ENCODE data around the gene SLC8A2.

SLC8A2 gene

GRCh38 chr19:47429140-47429793 is 42.4 kb downstream of the SLC8A2 start:
- Histone ChIP-seq H3K36me3 (ENCODE audit: insufficient read depth, low read length) (no peaks in the 10 kb centered on the region), H3K4me1 (ENCODE audit: insufficient read depth, low read length) (no peaks in the 10 kb centered on the region), H3K9ac (ENCODE audit: low read depth, low read length) (peak overlapping the region; percentile 40; the same call in 1 of the 2 replicates), H3K9me3 (ENCODE audit: control insufficient read depth, insufficient read depth, low read length) (no peaks in the 10 kb centered on the region)

- Histone ChIP-seq H3K9ac (ENCODE audit: low read depth, low read length) (peak overlapping the region; percentile 49; the same call in 1 of the 2 replicates), H3K9me3 (ENCODE audit: control insufficient read depth, insufficient read depth, low read length) (no peaks in the 10 kb centered on the region), H3K4me1 (ENCODE audit: insufficient read depth, low read length) (peaks cover 3% of the 10 kb centered on the region; the same call in 1 of the 2 replicates), H3K36me3 (ENCODE audit: insufficient read depth, low read length) (no peaks in the 10 kb centered on the region)
Observed at GRCh38 chr19:47428177-47428894, 43.4 kb downstream of the SLC8A2 start.

- H3K9me3 ChIP-seq (ENCODE audit: control insufficient read depth, insufficient read depth, low read length) = no peaks in the 10 kb centered on the region
- H3K9ac ChIP-seq (ENCODE audit: low read depth, low read length) = peak overlapping the region; percentile 49
- H3K4me1 ChIP-seq (ENCODE audit: insufficient read depth, low read length) = peaks cover 11% of the 10 kb centered on the region
- H3K36me3 ChIP-seq (ENCODE audit: insufficient read depth, low read length) = no peaks in the 10 kb centered on the region
Observed at GRCh38 chr19:47427241-47428176, 44.2 kb downstream of the SLC8A2 start.

GRCh38 chr19:47423203-47423882 is 48.4 kb downstream of the SLC8A2 start:
- no peaks in the 10 kb centered on the region for H3K9me3 ChIP-seq (ENCODE audit: control insufficient read depth, insufficient read depth, low read length)
- H3K4me1 ChIP-seq (ENCODE audit: insufficient read depth, low read length) = peaks cover 25% of the 10 kb centered on the region
- no peak overlapping the region for H3K9ac ChIP-seq (ENCODE audit: low read depth, low read length)
- no peaks in the 10 kb centered on the region for H3K36me3 ChIP-seq (ENCODE audit: insufficient read depth, low read length)

GRCh38 chr19:47422417-47423163 is 49.1 kb downstream of the SLC8A2 start:
- H3K9ac ChIP-seq (ENCODE audit: low read depth, low read length) = peak overlapping the region; percentile 48; the same call in 1 of the 2 replicates
- peaks cover 25% of the 10 kb centered on the region for H3K4me1 ChIP-seq (ENCODE audit: insufficient read depth, low read length)
- H3K9me3 ChIP-seq (ENCODE audit: control insufficient read depth, insufficient read depth, low read length) = no peaks in the 10 kb centered on the region
- no peaks in the 10 kb centered on the region for H3K36me3 ChIP-seq (ENCODE audit: insufficient read depth, low read length)

- no peaks in the 10 kb centered on the region for H3K36me3 ChIP-seq (ENCODE audit: insufficient read depth, low read length)
- H3K4me1 ChIP-seq (ENCODE audit: insufficient read depth, low read length) = peaks cover 25% of the 10 kb centered on the region
- no peaks in the 10 kb centered on the region for H3K9me3 ChIP-seq (ENCODE audit: control insufficient read depth, insufficient read depth, low read length)
- peak overlapping the region; percentile 48; the same call in 1 of the 2 replicates for H3K9ac ChIP-seq (ENCODE audit: low read depth, low read length)
Observed at GRCh38 chr19:47421844-47422395, 49.8 kb downstream of the SLC8A2 start.

GRCh38 chr19:47421244-47421786 is 50.4 kb downstream of the SLC8A2 start:
- peaks cover 25% of the 10 kb centered on the region for H3K4me1 ChIP-seq (ENCODE audit: insufficient read depth, low read length)

GRCh38 chr19:47419789-47420188 is 51.9 kb downstream of the SLC8A2 start:
- peak overlapping the region; percentile 48 for H3K9ac ChIP-seq (ENCODE audit: low read depth, low read length)
- no peaks in the 10 kb centered on the region for H3K9me3 ChIP-seq (ENCODE audit: control insufficient read depth, insufficient read depth, low read length)
- peaks cover 25% of the 10 kb centered on the region for H3K4me1 ChIP-seq (ENCODE audit: insufficient read depth, low read length)

More at GRCh38 chr19:47421244-47421786, 50.4 kb downstream of the SLC8A2 start:
- peak overlapping the region; percentile 48; the same call in 1 of the 2 replicates for H3K9ac ChIP-seq (ENCODE audit: low read depth, low read length)
- H3K9me3 ChIP-seq (ENCODE audit: control insufficient read depth, insufficient read depth, low read length) = no peaks in the 10 kb centered on the region
- H3K36me3 ChIP-seq (ENCODE audit: insufficient read depth, low read length) = no peaks in the 10 kb centered on the region

GRCh38 chr19:47419030-47419783 is 52.5 kb downstream of the SLC8A2 start, which contains the start of gene MEIS3:
Gene MEIS3 (minus strand): TSS chr19:47419527. CDS start chr19:47419081, 446 bp downstream.
- Histone ChIP-seq H3K36me3 (ENCODE audit: insufficient read depth, low read length) (no peaks in the 10 kb centered on the region), H3K9me3 (ENCODE audit: control insufficient read depth, insufficient read depth, low read length) (no peaks in the 10 kb centered on the region), H3K4me1 (ENCODE audit: insufficient read depth, low read length) (peaks cover 25% of the 10 kb centered on the region), H3K9ac (ENCODE audit: low read depth, low read length) (peak within 1 kb of the TSS; percentile 89)

More at GRCh38 chr19:47419789-47420188, 51.9 kb downstream of the SLC8A2 start:
- no peaks in the 10 kb centered on the region for H3K36me3 ChIP-seq (ENCODE audit: insufficient read depth, low read length)

- no peaks in the 10 kb centered on the region for H3K9me3 ChIP-seq (ENCODE audit: control insufficient read depth, insufficient read depth, low read length)
- peak overlapping the region; percentile 89 for H3K9ac ChIP-seq (ENCODE audit: low read depth, low read length)
- H3K36me3 ChIP-seq (ENCODE audit: insufficient read depth, low read length) = no peaks in the 10 kb centered on the region
- peaks cover 25% of the 10 kb centered on the region for H3K4me1 ChIP-seq (ENCODE audit: insufficient read depth, low read length)
Observed at GRCh38 chr19:47418692-47419029, 53.0 kb downstream of the SLC8A2 start.

- H3K36me3 ChIP-seq (ENCODE audit: insufficient read depth, low read length) = peaks cover 4% of the 10 kb centered on the region; the same call in 1 of the 2 replicates
- peak overlapping the region; percentile 89 for H3K9ac ChIP-seq (ENCODE audit: low read depth, low read length)
Observed at GRCh38 chr19:47417746-47418691, 53.7 kb downstream of the SLC8A2 start.

More at GRCh38 chr19:47417746-47418691, 53.7 kb downstream of the SLC8A2 start:
- peaks cover 19% of the 10 kb centered on the region for H3K4me1 ChIP-seq (ENCODE audit: insufficient read depth, low read length)
- no peaks in the 10 kb centered on the region for H3K9me3 ChIP-seq (ENCODE audit: control insufficient read depth, insufficient read depth, low read length)

All from ES-I3 (cell line).